Epithelial cell of prostate (primary cell): ENCODE results near the gene EFTUD2.

Experiments used
- DNase-seq: peaks from one replicate; pipeline ENCODE4 v3.0.0-alpha.2; 2011; ENCODE audit warnings: low read depth, low spot score
- H3K27ac ChIP-seq: fragments of 450-650 bp; 2 replicates; pipeline ENCODE4 v1.5.1; 2017; ENCODE audit warnings: mild to moderate bottlenecking

EFTUD2 gene

DNA sequence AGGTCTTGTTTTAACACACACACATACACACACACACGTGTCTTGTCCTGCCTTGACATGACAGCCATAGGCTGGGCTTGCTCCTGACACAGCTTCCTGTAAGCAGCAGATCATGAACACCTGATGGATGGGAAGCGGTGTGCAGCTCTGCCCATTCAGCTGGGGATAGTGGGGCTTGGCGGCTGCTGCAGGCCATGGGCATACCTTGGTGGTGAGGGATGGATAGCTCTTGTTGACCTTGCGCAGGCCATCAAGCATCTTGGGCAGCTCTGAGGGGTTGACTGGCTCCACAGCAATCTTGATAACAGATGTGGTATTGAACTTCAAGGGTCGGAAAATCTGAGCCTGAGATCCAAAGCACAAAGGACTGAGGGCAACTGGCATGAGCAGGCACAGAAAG lies 39.5 kb downstream of the EFTUD2 start:
- H3K27ac ChIP-seq = no peak overlapping the region
- DNase-seq = no peak

DNA sequence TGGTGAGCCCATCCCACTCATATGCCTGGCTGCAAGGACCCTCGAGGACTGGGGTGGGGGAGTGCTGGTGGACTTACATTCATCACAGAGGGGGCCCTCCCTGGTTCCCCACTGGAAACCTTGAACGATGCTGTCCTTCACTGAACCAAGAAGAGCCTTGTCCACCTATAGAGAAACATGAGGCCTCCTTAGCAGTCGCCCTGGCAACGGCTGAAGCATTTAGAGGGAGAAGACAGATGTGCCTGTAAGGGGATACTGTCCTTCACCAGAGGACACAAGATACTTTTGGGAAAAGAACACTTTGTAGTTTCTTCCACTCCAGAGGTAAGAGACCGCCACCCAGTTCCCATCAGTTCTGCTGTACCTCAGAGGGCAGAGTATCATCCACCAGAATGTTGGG lies 45.1 kb downstream of the EFTUD2 start:
- no peak overlapping the region for H3K27ac ChIP-seq
- no peak for DNase-seq

GRCh38 chr17:44850612-44851011 lies 48.6 kb downstream of the EFTUD2 start:
- no peak overlapping the region for H3K27ac ChIP-seq
- no peak for DNase-seq

DNA sequence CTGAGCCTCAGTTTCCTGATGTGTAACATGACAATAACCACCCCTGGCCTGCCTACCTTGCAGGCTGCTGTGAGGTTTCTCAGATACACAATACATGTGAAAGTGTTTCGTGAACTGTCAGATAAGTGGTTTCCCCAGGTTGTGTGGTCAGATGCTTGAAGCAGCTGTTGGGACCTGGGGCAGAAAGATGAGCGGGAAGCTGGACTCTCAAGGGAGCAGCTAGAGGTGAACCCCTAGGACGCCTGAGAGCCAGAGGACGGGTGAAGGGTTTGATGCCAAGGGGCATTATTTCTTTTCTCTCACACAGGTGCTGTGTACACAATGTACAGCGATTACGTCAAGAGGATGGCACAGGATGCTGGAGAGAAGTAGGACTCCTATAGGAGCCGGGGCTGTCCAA lies 49.2 kb downstream of the EFTUD2 start:
- no peak overlapping the region for H3K27ac ChIP-seq
- DNase-seq = no peak

DNA sequence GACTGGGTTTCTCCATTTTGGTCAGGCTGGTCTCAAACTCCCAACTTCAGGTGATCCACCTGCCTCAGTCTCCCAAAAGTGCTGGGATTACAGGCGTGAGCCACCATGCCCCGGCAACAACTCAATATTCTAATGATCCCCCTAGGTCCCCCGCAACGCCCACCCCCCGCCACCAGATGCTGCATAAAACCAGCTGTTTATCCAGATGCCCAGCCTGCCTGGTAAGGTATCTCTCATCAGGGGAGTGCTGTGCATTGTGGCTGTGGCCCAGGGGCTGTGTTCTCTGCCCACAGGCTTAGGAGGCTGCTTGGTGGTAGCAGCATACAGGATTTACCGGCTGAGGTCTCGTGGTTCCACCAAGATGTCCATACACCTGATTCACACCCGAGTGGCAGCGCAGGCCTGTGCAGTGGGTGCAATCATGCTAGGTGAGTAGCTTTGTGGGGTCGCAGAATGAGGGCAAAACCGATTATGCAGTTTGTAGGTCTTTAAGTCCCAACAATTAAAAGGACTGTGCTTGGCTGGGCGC lies 50.2 kb downstream of the EFTUD2 start:
- no peak overlapping the region for H3K27ac ChIP-seq
- no peak for DNase-seq

DNA sequence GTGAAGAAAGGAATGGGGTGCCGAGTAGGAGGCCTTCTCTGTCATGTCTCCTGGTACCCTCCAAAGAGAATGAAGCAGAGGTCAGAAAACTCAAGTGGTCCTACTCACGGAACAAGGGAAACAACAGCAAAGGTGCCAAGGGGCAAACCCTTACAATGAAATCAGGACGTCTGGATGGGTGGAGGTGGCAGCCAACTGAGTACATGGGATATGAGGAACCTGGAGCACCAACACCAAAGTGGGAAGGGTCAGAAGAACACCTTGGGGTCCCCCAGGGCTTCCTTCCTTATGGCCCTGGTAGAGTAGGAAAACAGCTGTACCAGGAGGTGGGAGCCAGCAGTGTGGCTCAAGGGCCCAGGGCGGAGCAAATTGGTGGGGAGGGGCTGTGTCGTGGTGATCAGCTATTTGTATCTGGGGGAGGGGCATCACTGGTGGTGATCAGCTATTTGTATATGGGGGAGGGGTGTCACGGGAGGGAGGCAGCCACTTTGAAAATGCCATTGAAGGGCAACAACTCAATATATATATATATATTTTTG lies 50.9 kb downstream of the EFTUD2 start:
- no peak for DNase-seq
- no peak overlapping the region for H3K27ac ChIP-seq

- no peak for DNase-seq
- H3K27ac ChIP-seq = no peak within 1 kb of the TSS
These were observed 51.7 kb downstream of the EFTUD2 start, which contains the start of gene HIGD1B for GRCh38 chr17:44847586-44847985. TSS of gene HIGD1B (plus strand) at chr17:44847883. CDS start at chr17:44848153, 270 bp downstream.

DNA sequence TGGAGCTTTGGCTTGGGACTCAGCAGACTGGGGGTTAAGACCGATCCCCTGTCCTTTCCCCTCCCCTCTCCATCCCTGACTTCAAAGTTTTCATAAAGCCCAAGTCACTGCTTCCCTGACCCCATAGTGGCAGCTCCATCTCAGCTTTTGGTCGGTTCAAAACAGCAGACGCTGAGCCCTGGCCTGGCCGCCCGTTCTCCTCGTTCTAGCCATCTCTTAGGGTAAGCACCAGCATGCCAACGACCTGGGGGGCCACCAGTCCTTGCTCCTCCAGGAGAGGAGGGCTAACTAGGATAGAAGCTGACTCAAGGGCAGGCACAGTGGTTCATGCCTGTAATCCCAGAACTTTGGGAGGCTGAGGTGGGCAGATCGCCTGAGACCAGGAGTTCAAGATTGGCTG lies 53.0 kb downstream of the EFTUD2 start:
- DNase-seq = no peak
- no peak overlapping the region for H3K27ac ChIP-seq

GRCh38 chr17:44844390-44844830 lies 54.8 kb downstream of the EFTUD2 start:
- no peak overlapping the region for H3K27ac ChIP-seq
- DNase-seq = no peak

DNA sequence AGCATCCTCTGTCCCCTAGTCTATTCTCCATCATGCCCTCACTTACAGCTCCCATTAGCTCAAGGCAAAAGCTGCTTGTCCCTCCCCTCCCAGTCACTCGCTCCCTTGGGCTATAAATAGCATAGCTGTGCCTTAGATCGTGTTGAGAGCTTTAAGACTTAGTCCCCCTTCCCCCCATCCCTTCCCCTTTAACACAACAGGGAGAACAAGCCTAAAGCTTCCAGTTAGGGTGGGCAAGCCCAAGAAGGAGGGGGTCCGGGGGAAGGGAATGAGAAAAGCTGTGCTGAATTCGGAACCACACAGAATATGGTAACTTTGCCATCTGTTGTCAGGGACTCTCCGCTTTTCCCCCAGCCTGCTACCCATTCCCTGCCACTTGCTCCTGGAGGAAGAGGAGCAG lies 56.5 kb downstream of the EFTUD2 start:
- DNase-seq = no peak
- no peak overlapping the region for H3K27ac ChIP-seq

GRCh38 chr17:44840936-44841335 lies 58.3 kb downstream of the EFTUD2 start:
- DNase-seq = no peak
- no peak overlapping the region for H3K27ac ChIP-seq

GRCh38 chr17:44840274-44840673 lies 59.0 kb downstream of the EFTUD2 start:
- no peak overlapping the region for H3K27ac ChIP-seq
- no peak for DNase-seq

DNA sequence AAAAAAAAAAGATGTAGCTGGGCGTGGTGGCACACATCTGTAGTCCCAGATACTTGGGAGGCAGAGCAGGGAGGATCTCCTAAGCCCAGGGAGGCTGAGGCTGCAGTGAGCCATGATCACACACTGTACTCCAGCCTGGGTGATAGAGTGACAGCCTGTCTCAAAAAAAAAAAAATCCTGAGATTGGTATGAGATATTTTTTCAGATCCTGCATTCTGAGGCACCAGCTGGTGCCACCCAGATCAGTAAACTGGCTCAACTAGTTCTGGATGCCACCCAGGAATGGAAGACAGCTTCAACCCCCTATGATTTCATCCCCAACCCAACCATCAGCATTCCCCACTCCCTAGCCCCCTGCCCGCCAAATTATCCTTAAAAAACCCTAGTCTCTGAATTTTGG lies 62.0 kb downstream of the EFTUD2 start:
- no peak overlapping the region for H3K27ac ChIP-seq

GRCh38 chr17:44832805-44833204 lies 66.4 kb downstream of the EFTUD2 start:
- no peak overlapping the region for H3K27ac ChIP-seq
- DNase-seq = no peak

More for the DNA sequence above, 62.0 kb downstream of the EFTUD2 start:
- no peak for DNase-seq

GRCh38 chr17:44831371-44831770 lies 67.9 kb downstream of the EFTUD2 start:
- H3K27ac ChIP-seq = no peak overlapping the region
- DNase-seq = no peak

DNA sequence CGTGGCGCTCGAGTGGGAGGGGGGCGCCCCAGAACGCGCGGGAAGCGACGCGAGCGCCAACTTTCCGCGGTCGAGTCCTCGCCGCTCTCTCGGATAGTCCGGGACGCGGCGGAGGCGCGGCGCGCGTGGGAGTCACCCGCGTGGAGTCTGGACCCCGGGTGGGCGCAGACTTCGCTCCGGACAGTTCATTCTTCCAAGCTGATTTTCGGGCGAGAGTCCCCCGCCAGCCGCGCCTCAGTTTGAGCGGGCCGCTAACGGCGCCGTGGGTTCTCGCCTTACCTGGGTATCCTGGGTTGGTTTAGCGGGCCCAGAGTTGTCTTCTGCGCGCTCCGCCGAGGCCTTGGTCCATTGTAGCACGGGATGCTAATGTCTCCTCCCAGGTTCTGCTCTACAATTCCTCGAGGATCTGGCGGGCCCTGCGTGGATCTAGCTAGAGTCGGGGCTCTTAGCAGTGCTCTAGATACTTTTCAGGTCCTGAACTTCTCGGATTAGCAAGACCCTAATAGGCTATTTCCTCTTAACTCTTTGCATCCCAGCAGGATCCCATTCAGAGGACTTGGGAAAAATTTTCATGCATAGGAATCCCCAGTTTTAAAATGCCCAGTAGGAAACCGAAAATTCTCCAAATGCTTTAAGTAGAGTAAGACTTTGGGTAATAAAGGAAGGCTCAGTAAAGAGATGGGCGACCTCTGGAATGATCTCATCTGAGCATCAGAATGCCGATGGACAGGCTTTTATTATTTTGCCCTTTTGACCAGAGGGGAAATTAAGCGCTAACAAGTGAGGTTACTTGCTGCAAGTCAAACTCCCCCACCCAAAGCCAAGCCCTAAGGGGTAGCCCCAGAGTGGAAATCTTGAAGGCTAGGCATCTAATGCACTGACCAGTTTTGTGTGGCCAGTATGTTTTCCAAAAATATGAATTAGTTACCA lies 68.6 kb downstream of the EFTUD2 start:
- no peak for DNase-seq
- H3K27ac ChIP-seq = peak overlapping the region; percentile 79

- H3K27ac ChIP-seq = peak within 1 kb of the TSS; percentile 79
- no peak for DNase-seq
These were observed 69.5 kb downstream of the EFTUD2 start, which contains the start of gene GJC1 for GRCh38 chr17:44829523-44830358. TSS of gene GJC1 (minus strand) at chr17:44830287. CDS start at chr17:44805817, 24,470 bp downstream.

GRCh38 chr17:44828919-44829522 lies 70.2 kb downstream of the EFTUD2 start:
- peak overlapping the region; percentile 79 for H3K27ac ChIP-seq

GRCh38 chr17:44827863-44828262 lies 71.4 kb downstream of the EFTUD2 start:
- H3K27ac ChIP-seq = peak overlapping the region; percentile 79
- DNase-seq = no peak

More at GRCh38 chr17:44828919-44829522, 70.2 kb downstream of the EFTUD2 start:
- no peak for DNase-seq
